Activated T-helper 1 cell treated with anti-CD3 and anti-CD28 coated beads, Interleukin-12 subunit alpha, Interleukin-12 subunit beta, Interleukin-2, Interleukin-4 antibody, amounts not matched to agents 30 ng/mL and 10 ng/mL and 1 ng/mL, durations not matched to agents 14 hours and 24 hours and 36 hours (primary cell): Measurements from ENCODE around the gene METTL25B. TPM values are rescaled to one million over a fixed set of nuclear protein-coding genes. Genes with fewer than 3 reads are reported as not detected.

Experiments used
- DNase-seq: peaks from one replicate; pipeline ENCODE4 v3.0.0; 2021; ENCODE audit warnings: low spot score
- H3K27ac Mint-ChIP-seq: one replicate; pipeline ENCODE4 v1.8.0; 2021; ENCODE audit warnings: mild to moderate bottlenecking, mixed read lengths
- H3K27me3 Mint-ChIP-seq: one replicate; pipeline ENCODE4 v1.8.0; 2022; ENCODE audit warnings: mild to moderate bottlenecking, moderate library complexity, mixed read lengths; ENCODE audit not compliant: insufficient read depth
- H3K36me3 Mint-ChIP-seq: one replicate; pipeline ENCODE4 v1.8.0; 2021; ENCODE audit warnings: low read depth, mixed read lengths
- H3K4me1 Mint-ChIP-seq: one replicate; pipeline ENCODE4 v1.8.0; 2021; ENCODE audit warnings: low read depth, mixed read lengths
- H3K4me3 Mint-ChIP-seq: one replicate; pipeline ENCODE4 v1.8.0; 2021; ENCODE audit warnings: mild to moderate bottlenecking, moderate library complexity, mixed read lengths
- H3K9me3 Mint-ChIP-seq: one replicate; pipeline ENCODE4 v1.8.0; 2021; ENCODE audit warnings: mixed read lengths
- intact Hi-C: fragments of 100-400 bp; cut with micrococcal nuclease; formaldehyde crosslinking; loops from one replicate; pipeline ENCODE4 v1.15.1; 2024
- total RNA-seq: library from RNA; stranded (reverse); gene quantifications from 2 replicates; pipeline ENCODE4 v1.2.3, GENCODE V29; 2022

METTL25B gene
- total RNA-seq, 1 donor from 2014 or later: 38.9 TPM

DNA sequence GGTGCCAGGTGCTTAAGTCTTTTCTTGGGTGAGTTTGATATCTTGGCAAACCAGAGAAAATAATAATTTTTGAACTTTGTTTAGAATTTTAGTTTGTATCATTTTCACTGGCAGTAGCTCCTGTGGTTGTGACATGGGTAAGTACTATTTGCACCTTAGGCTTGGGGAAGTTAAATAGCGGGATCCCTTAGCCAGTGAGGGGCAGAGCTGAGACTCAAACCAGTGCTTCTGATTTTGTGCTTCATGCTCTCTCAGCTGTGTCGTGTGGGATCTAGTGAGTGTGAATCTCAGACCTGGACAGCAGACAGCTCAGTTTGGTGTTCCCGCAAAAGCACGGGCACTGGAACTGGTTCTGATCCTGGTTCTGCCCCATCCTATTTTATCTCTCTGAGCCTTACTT lies 48.7 kb downstream of the METTL25B start:
- no peaks in the 10 kb centered on the region for H3K27me3 Mint-ChIP-seq
- intact Hi-C loops: no loop called here
- DNase-seq: no peak
- H3K36me3 Mint-ChIP-seq: peaks cover 23% of the 10 kb centered on the region
- peaks cover 48% of the 10 kb centered on the region for H3K4me1 Mint-ChIP-seq
- H3K4me3 Mint-ChIP-seq: no peak overlapping the region
- no peaks in the 10 kb centered on the region for H3K9me3 Mint-ChIP-seq
- H3K27ac Mint-ChIP-seq: no peak overlapping the region

DNA sequence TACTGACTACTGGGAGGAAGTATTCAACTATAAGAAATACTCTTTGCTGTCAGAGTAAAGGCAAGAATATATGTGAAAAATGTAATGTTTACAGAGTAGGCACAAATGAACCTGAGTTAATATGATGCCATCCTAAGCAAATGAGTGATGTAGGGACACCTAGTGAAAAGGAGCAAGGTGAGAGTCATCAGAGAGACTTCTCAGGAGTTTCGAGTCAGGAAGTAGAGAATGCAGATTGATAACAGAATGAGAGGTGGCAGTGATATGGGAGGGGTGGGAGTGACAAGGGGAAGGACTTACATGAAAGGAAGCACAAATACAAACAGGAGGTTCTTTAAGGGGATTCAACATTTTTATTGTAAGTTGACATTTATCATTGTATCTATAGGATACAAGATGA lies 49.3 kb downstream of the METTL25B start:
- peak overlapping the region; percentile 5 for H3K27ac Mint-ChIP-seq
- peaks cover 29% of the 10 kb centered on the region for H3K36me3 Mint-ChIP-seq
- DNase-seq: no peak
- intact Hi-C loops: no loop called here
- no peaks in the 10 kb centered on the region for H3K9me3 Mint-ChIP-seq
- H3K27me3 Mint-ChIP-seq: no peaks in the 10 kb centered on the region
- H3K4me3 Mint-ChIP-seq: no peak overlapping the region
- H3K4me1 Mint-ChIP-seq: peaks cover 48% of the 10 kb centered on the region

DNA sequence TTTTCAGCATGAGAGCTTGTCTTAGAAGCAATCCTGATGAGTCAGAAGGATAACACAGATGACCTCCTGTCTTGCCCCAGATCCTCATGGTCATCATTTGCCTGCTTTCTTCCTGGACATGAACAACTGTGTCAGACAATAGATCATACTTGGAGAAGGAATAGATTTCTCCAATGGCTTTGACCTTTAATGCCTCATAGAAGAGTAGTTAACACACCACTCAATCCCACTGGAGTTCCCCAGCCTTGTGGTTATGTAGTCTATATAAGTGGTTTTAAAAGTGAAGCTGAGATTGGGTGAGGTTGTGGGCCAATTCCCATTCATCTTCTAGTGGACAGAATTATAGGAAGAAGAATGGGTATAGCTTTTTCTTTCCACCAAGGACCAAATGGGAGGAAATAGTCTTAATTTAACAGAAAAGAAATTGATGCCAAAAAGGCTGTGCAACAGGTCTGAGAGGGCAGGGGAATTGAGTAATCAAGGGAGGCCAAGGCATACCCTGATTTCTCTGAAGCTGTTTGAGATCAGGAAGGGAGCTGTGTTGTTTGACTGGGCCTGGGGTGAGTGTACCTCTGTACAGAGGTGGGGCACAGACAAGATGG lies 53.4 kb downstream of the METTL25B start:
- peaks cover 19% of the 10 kb centered on the region for H3K36me3 Mint-ChIP-seq
- no peaks in the 10 kb centered on the region for H3K27me3 Mint-ChIP-seq
- intact Hi-C loops: no loop called here
- DNase-seq: no peak
- H3K4me3 Mint-ChIP-seq: no peak overlapping the region
- no peaks in the 10 kb centered on the region for H3K9me3 Mint-ChIP-seq
- no peak overlapping the region for H3K27ac Mint-ChIP-seq
- peaks cover 33% of the 10 kb centered on the region for H3K4me1 Mint-ChIP-seq

DNA sequence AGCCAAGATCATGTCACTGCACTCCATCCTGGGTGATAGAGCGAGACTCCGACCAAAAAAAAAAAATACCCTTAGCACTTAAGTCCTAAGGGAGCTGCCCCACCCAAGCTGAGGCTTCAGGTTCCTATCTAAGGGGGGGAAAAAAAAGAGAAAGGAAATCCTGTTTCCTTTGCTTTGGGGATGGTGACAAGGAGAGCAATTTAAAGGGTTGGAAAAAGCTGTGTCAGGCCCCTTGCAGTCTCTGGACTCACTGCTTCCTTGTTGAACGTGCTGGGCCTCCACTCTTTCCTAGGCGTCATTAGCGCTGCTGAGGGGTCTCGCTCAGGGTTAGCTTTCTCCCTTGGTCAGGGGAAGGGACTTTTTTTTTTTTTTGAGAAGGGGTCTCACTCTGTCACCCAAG lies 57.2 kb downstream of the METTL25B start:
- H3K36me3 Mint-ChIP-seq: peaks cover 41% of the 10 kb centered on the region
- no peaks in the 10 kb centered on the region for H3K27me3 Mint-ChIP-seq
- intact Hi-C loops: no loop called here

More for the DNA sequence above, 57.2 kb downstream of the METTL25B start:
- H3K4me3 Mint-ChIP-seq: no peak overlapping the region
- no peak overlapping the region for H3K27ac Mint-ChIP-seq
- DNase-seq: no peak
- H3K4me1 Mint-ChIP-seq: peaks cover 19% of the 10 kb centered on the region
- no peaks in the 10 kb centered on the region for H3K9me3 Mint-ChIP-seq

Other genes with a start within 250 kb of the METTL25B start
- gene MEF2D, start 227.7 kb upstream of the METTL25B start, total RNA-seq: 36.3 and 37.0 TPM in 2 replicates
- 10.3 and 11.2 TPM in 2 replicates for gene IQGAP3, start 155.9 kb upstream of the METTL25B start, total RNA-seq
- 3.7 and 4.1 TPM in 2 replicates for gene TTC24, start 148.7 kb upstream of the METTL25B start, total RNA-seq
- 77.8 and 78.0 TPM in 2 replicates for gene NAXE, start 136.7 kb upstream of the METTL25B start, total RNA-seq
- 102 and 104 TPM in 2 replicates for gene GPATCH4, start 127.0 kb upstream of the METTL25B start, total RNA-seq
- gene HAPLN2, start 109.1 kb upstream of the METTL25B start, total RNA-seq: not detected in 2 replicates
- not detected in 2 replicates for gene BCAN, start 86.4 kb upstream of the METTL25B start, total RNA-seq
- not detected in 2 replicates for gene NES, start 51.1 kb upstream of the METTL25B start, total RNA-seq
- gene CRABP2, start 22.9 kb upstream of the METTL25B start, total RNA-seq: 1.4 and 1.6 TPM in 2 replicates
- 73.7 and 81.5 TPM in 2 replicates for gene ISG20L2, start 297 bp downstream of the METTL25B start, total RNA-seq
- 132 and 135 TPM in 2 replicates for gene MRPL24, start 12.6 kb downstream of the METTL25B start, total RNA-seq
- gene HDGF, start 23.2 kb downstream of the METTL25B start, total RNA-seq: 371 and 374 TPM in 2 replicates
- gene PRCC, start 39.1 kb downstream of the METTL25B start, total RNA-seq: 117 TPM in 2 replicates
- 283 and 286 TPM in 2 replicates for gene SH2D2A, start 88.4 kb downstream of the METTL25B start, total RNA-seq
- 0.65 and 0.78 TPM in 2 replicates for gene INSRR, start 130.6 kb downstream of the METTL25B start, total RNA-seq
- 49.1 and 49.8 TPM in 2 replicates for gene NTRK1, start 132.4 kb downstream of the METTL25B start, total RNA-seq
- 0.36 and 0.51 TPM in 2 replicates for gene PEAR1, start 165.2 kb downstream of the METTL25B start, total RNA-seq
- gene LRRC71, start 192.2 kb downstream of the METTL25B start, total RNA-seq: not detected in 2 replicates